Progenitor cell of endocrine pancreas (in vitro differentiated cells): ENCODE results near the gene SLC39A7. TPM values are rescaled to one million over a fixed set of nuclear protein-coding genes. Genes with fewer than 3 reads are reported as not detected.

ENCODE experiments used
- DNase-seq: peaks from one replicate; pipeline ENCODE4 v3.0.0; 2021; ENCODE audit warnings: low spot score; ENCODE audit not compliant: unreplicated experiment
- H3K27ac Mint-ChIP-seq: 2 replicates; pipeline ENCODE4 v1.8.0; 2021; ENCODE audit warnings: mild to moderate bottlenecking, moderate library complexity, mixed read lengths
- H3K27me3 Mint-ChIP-seq: 2 replicates; pipeline ENCODE4 v1.8.0; 2021; ENCODE audit warnings: mixed read lengths
- H3K36me3 Mint-ChIP-seq: 2 replicates; pipeline ENCODE4 v1.8.0; 2022; ENCODE audit warnings: mixed read lengths; ENCODE audit not compliant: insufficient read depth
- H3K4me1 Mint-ChIP-seq: 2 replicates; pipeline ENCODE4 v1.8.0; 2021; ENCODE audit warnings: low read depth, mixed read lengths
- H3K4me3 Mint-ChIP-seq: 2 replicates; pipeline ENCODE4 v1.8.0; 2021; ENCODE audit warnings: low read depth, mild to moderate bottlenecking, moderate library complexity, mixed read lengths
- H3K9me3 Mint-ChIP-seq: 2 replicates; pipeline ENCODE4 v1.8.0; 2021; ENCODE audit warnings: low read depth, mixed read lengths
- long read RNA-seq: library from polyadenylated mRNA; unstranded; transcript quantifications from one replicate; pipeline ENCODE4 v2.0.0, GENCODE V29; 2020
- total RNA-seq: library from RNA; stranded (reverse); gene quantifications from 2 replicates; pipeline ENCODE4 v1.2.1, GENCODE V29; 2021
- TF ChIP-seq, protein P1 (sequence below): fragments of 200-600 bp; sonication (generic); IDR thresholded peaks from one replicate; pipeline ENCODE4 v1.5.0; 2021; ENCODE audit warnings: antibody characterized with exemption, mild to moderate bottlenecking; ENCODE audit not compliant: unreplicated experiment

The SLC39A7 gene
- total RNA-seq, result 108 and 109 TPM in 2 replicates
- long read RNA-seq, transcript SLC39A7-201 (8 exons, 2,153 nt), result major isoform, 13 of 33 reads
- long read RNA-seq, transcript SLC39A7-202 (7 exons, 2,409 nt), result minor isoform, 10 of 33 reads
- long read RNA-seq, partial matches to known transcripts, result 9 of 33 reads
- long read RNA-seq, other reads (novel, unspliced or antisense), result 1 of 33 reads

DNA sequence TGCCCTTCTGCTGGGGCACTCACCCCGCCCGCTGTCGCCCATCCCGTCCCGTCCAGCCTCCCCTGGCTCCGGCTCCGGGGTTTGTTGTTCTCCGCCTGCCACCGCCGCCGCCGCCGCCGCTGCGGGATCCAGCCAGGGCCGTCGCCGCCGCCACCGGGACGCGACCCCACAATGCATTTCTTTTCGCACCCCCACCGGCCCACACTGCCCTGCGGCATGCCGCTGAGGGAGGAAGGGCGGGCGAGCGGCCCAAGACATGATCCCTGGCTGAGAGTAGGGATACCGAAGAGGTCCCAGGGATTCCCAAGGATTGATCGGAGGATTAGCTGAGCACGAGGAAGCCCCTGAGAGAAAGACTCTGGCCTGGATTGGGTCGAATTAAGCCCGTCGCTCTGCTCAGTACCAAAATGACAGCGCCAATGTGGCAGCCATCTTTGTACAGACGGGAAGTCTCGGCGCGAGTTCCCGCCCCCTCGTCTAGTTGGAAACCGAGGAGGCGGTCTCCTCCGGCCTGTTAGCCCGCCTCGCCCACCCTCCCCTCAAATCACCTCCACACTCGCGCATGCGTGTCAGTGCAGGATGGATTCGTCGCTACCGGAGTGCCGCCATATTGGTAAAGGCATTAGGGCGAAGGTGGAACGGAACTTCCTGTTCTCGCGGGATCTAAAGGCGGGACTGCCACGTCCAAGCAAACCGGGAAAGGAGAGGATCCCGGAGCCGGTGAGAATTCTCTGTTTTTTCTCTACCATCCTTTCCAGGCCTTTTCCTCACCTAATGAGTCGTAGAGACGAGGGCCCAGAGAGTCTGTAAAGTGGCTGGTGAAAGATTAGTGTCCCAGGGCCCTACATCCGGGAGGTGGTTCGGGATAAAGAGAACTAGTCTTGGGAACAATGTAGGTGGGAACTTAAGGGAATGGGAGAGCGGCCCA, at the start of gene SLC39A7, which contains the start of gene RXRB:
Gene SLC39A7, plus strand, starts transcription at position 649 of the 928 bp plus-strand sequence. CDS start 379 bp downstream, outside the sequence.
Gene RXRB, minus strand, starts transcription at position 447 of the 928 bp plus-strand sequence. Its CDS starts 189 bp downstream, at position 258.
- TF ChIP-seq, protein P1, sequence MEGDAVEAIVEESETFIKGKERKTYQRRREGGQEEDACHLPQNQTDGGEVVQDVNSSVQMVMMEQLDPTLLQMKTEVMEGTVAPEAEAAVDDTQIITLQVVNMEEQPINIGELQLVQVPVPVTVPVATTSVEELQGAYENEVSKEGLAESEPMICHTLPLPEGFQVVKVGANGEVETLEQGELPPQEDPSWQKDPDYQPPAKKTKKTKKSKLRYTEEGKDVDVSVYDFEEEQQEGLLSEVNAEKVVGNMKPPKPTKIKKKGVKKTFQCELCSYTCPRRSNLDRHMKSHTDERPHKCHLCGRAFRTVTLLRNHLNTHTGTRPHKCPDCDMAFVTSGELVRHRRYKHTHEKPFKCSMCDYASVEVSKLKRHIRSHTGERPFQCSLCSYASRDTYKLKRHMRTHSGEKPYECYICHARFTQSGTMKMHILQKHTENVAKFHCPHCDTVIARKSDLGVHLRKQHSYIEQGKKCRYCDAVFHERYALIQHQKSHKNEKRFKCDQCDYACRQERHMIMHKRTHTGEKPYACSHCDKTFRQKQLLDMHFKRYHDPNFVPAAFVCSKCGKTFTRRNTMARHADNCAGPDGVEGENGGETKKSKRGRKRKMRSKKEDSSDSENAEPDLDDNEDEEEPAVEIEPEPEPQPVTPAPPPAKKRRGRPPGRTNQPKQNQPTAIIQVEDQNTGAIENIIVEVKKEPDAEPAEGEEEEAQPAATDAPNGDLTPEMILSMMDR, result no peak
- H3K27me3 Mint-ChIP-seq, result no peaks in the 10 kb centered on the region
- H3K9me3 Mint-ChIP-seq, result no peaks in the 10 kb centered on the region
- H3K36me3 Mint-ChIP-seq, result peaks cover 24% of the 10 kb centered on the region
- peak; percentile 99 for DNase-seq
- peak within 1 kb of the TSS; percentile 100 for H3K4me3 Mint-ChIP-seq
- H3K27ac Mint-ChIP-seq, result peak within 1 kb of the TSS; percentile 99
- peaks cover 49% of the 10 kb centered on the region for H3K4me1 Mint-ChIP-seq

DNA sequence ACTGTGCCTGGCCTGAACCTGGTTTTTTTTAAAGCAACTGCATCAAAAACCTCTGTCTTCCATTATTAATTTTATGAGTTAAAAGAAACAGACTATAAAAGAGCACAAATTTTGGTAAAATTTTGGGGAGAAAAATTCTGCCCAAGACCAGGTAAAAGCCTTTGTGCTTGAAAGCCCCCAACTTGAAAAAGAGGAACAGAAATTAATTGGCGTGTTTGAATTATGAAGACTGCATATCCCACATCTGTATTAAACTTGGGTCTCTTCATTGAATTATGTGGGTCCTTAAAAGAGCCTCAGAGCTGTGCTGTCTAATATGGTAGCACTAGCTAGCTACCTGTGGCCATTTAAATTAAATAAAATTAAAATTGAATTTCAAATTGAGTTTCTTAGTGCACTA, 49.6 kb upstream of the SLC39A7 start:
- Mint-ChIP-seq H3K4me3 (no peak overlapping the region), H3K4me1 (peaks cover 2% of the 10 kb centered on the region), H3K27ac (no peak overlapping the region), H3K36me3 (no peaks in the 10 kb centered on the region), H3K27me3 (peaks cover 12% of the 10 kb centered on the region), H3K9me3 (peaks cover 10% of the 10 kb centered on the region)
- TF ChIP-seq, protein P1, result no peak
- no peak for DNase-seq

DNA sequence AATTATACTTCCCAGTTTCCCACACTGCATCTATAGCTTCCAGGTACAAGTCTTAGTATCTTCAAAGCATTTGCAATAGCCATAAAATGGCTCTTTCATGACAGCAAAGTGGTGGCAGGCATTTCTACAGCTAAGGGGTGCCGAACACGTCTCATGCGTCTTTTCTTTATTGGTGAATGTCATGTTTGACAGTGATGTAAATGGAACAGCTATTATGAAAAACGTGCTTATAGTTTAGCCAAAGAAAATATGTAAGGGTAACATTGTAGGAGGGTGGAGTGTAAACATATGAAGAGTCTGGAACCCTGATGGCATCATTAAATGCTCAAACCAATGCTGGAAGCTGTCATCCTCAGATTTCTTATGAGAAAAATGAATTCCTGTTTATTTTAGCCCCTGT, 46.3 kb upstream of the SLC39A7 start:
- no peak overlapping the region for H3K27ac Mint-ChIP-seq
- H3K9me3 Mint-ChIP-seq, result peaks cover 10% of the 10 kb centered on the region
- no peak overlapping the region for H3K4me3 Mint-ChIP-seq

DNA sequence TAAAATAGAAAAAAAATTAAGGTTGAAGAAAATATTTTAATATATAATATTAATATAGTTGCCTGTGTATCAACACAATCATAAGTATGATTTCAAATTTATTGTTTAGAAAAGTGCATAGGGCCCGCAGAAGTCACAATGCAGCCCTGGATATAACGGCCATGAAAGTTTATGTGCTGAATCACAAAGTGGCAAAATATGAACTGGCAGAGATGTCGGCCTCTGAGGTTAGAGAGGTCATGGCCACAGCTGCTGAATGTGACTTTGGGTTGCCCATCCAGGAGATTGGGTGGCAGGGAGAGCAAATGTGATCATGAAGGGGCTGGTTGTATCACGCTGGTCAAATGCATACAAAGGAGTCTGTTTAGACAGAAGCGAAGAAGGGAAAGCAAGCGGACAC, 44.1 kb upstream of the SLC39A7 start:
- Mint-ChIP-seq H3K4me1 (peaks cover 4% of the 10 kb centered on the region), H3K27ac (no peak overlapping the region), H3K27me3 (peaks cover 12% of the 10 kb centered on the region), H3K9me3 (peaks cover 10% of the 10 kb centered on the region), H3K4me3 (no peak overlapping the region), H3K36me3 (no peaks in the 10 kb centered on the region)
- no peak for DNase-seq
- TF ChIP-seq, protein P1, result no peak

More for the DNA sequence above, 46.3 kb upstream of the SLC39A7 start:
- peaks cover 3% of the 10 kb centered on the region for H3K4me1 Mint-ChIP-seq
- H3K27me3 Mint-ChIP-seq, result peaks cover 5% of the 10 kb centered on the region
- no peak for DNase-seq
- TF ChIP-seq, protein P1, result no peak
- no peaks in the 10 kb centered on the region for H3K36me3 Mint-ChIP-seq

DNA sequence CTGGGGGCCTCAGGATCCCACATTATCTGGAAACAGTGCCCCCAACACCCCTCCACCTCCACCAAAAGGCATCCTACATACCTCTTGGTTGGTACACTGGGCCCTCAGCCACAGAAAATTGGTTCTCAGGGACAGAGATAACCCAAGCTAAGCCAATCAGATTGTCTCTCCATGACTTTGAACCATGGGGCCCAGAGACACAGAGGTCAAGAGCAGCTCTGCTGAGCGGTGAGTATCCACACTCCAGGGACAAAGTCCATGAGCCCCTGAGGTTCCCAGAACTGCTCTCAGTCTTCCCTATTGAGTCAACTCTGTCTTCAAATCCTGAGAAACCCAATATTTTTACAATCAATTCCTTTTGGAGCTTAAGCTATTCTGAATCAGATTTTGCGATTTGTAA, 43.7 kb upstream of the SLC39A7 start:
- H3K36me3 Mint-ChIP-seq, result no peaks in the 10 kb centered on the region
- no peak overlapping the region for H3K4me3 Mint-ChIP-seq
- TF ChIP-seq, protein P1, result no peak
- H3K27me3 Mint-ChIP-seq, result peaks cover 16% of the 10 kb centered on the region
- H3K27ac Mint-ChIP-seq, result no peak overlapping the region
- DNase-seq, result no peak
- H3K9me3 Mint-ChIP-seq, result peaks cover 7% of the 10 kb centered on the region
- peaks cover 4% of the 10 kb centered on the region for H3K4me1 Mint-ChIP-seq
